Motor neuron (in vitro differentiated cells): ENCODE measurements around the gene CDK2AP2. TPM values are rescaled to one million over a fixed set of nuclear protein-coding genes. Genes with fewer than 3 reads are reported as not detected.
"Not testable (repeated sequence)": the region's sequence is repeated elsewhere in the genome, so short reads cannot be mapped to it uniquely, and the experiment has no call there.

Source experiments
- ATAC-seq, 8 experiments: fragments of 200-7000 bp; cut with Tn5 transposase; replicated peaks in 6 of 8; 2 replicates each; pipeline ENCODE4 v1.8.0; 2021; ENCODE audit warnings: mild to moderate bottlenecking in 8 of 8, moderate library complexity in 8 of 8
- H3K27ac ChIP-seq, 2 donors: fragments of 250-450 bp; sonication (Bioruptor Pico); 2 replicates each; pipeline ENCODE4 v1.9.0; 2021; ENCODE audit warnings: antibody characterized with exemption in 2 of 2, mild to moderate bottlenecking in 2 of 2, moderate library complexity in 1 of 2
- H3K4me1 ChIP-seq, 2 donors: fragments of 250-450 bp; sonication (Bioruptor Pico); replicated peaks in 1 of 2; 2 replicates each; pipeline ENCODE4 v1.6.1; 2021; ENCODE audit warnings: antibody characterized with exemption in 2 of 2, mild to moderate bottlenecking in 2 of 2, moderate library complexity in 1 of 2
- H3K4me3 ChIP-seq, 5 donors: fragments of 250-450 bp; sonication (Bioruptor Pico); 2 replicates each; pipeline ENCODE4 v1.9.0; 2021; ENCODE audit warnings: antibody characterized with exemption in 5 of 5, mild to moderate bottlenecking in 5 of 5, moderate library complexity in 4 of 5
- WGBS, 10 experiments: fragments of 450-650 bp; shearing (Covaris generic); methylation state at CpG; one replicate each; pipeline ENCODE4 v1.0.0; 2022; 5-methylcytosine and 5-hydroxymethylcytosine counted together
- in situ Hi-C, 9 experiments: fragments of 400-800 bp; cut with MboI; loops; one replicate each; pipeline ENCODE4 v1.15.0; 2021; ENCODE audit warnings: low sequenced_read_pairs in 9 of 9, low pct_unique_long_range_greater_than_20kb in 2 of 9; ENCODE audit not compliant: unreplicated experiment in 9 of 9
- total RNA-seq, 8 experiments: library from RNA; unstranded; fragments of 300-600 nt; gene quantifications; 2 replicates each; pipeline versions ENCODE4 v1.2.3 to v1.2.4, GENCODE V29; 2022

The CDK2AP2 gene
- total RNA-seq, 8 experiments from 2014 or later, result 13.8 to 39.3 (median 19.8) TPM

- Histone ChIP-seq H3K4me3 (no peak overlapping the region), H3K27ac (no peak overlapping the region), H3K4me1 (peaks cover 7 to 19% of the 10 kb centered on the region in 2 donors)
- ATAC-seq, result no peak
- in situ Hi-C loops, result no loop called here
- WGBS, 10 experiments, result 40% methylated on average over 1 of the region's 10 CpGs; no CpG with 5 or more reads in 9 of the 10 experiments
Measured at GRCh38 chr11:67521924-67522323, 14.0 kb upstream of the CDK2AP2 start.

DNA sequence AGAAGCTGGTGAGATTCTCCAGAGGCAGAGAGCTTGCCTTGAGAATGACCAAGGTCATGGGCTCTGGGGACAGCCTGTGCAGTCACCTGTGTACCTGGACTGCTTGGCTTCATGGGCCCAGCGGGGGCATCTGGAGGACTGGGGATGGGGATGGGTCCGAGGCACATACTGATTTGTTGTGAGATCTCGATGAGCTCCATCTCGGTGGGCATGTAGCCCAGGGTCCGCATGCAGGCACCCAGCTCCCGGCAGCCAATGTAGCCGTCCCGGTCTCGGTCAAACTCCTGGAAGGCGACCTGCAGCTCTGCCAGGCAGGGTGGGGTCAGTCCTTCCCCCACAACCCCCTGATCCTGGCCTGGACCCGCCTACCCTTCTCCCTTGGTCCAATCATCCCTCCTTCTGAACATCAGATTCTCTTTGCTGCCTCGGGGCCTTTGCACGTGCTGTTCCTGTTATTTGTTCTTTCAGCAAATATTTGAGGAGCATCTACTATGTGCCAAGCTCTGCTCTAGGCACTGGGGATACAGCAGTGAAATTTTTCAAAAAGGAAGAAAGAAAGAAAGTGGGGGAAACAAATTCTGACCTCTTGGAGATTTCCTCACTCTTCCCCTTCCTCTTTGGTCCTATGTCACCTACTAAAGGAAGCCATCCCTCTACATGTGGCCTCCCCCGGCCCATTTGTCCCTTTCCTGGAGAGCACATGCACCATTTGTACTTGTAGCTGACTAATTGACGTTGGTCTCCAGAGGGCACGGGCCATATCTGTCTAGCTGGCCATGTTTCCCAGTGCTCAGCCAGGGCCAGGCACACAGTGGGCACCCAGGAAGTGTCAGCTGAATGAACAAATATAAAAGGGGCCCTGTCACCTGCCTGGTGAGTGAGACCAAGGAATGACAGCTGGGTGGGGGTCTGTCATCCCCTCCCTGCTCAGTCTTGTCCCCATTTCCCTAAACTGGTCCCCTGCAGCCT, 13.2 kb upstream of the CDK2AP2 start:
- Histone ChIP-seq H3K4me1 (peaks cover 7 to 19% of the 10 kb centered on the region in 2 donors), H3K27ac (no peak overlapping the region), H3K4me3 (no peak overlapping the region)
- 40 to 100% (median 66%) methylated on average over 1 to 6 of the region's 16 CpGs; no CpG with 5 or more reads in 3 of the 10 experiments for WGBS, 10 experiments
- no peak for ATAC-seq
- in situ Hi-C loops, result no loop called here

DNA sequence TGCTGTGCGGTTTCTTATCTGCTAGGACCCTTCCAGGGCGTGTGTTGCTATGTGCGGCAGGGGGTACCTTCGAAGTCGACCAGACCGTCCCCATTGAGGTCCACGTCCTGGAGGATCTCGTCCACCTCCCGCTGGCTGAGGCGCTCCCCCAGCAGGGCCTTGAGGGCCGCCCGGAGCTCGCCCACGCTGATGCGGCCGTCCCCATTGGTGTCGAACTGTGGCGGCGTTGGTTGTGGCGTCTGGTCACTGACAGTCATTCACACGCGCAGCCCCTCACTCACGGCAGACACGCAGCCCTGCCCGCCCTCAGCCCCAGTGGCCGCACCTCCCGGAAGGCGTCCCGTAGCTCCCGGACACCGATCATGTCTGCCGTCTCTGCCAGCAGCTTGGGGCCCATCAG, 11.8 kb upstream of the CDK2AP2 start:
- Histone ChIP-seq H3K4me3 (no peak overlapping the region), H3K27ac (no peak overlapping the region), H3K4me1 (peaks cover 0 to 8% of the 10 kb centered on the region in 2 donors)
- in situ Hi-C loops, result no loop called here
- 40 to 80% (median 67%) methylated on average over 1 to 15 of the region's 32 CpGs; no CpG with 5 or more reads in 5 of the 10 experiments for WGBS, 10 experiments
- ATAC-seq, result no peak

GRCh38 chr11:67517784-67518552, 10.0 kb upstream of the CDK2AP2 start:
- no peak overlapping the region for H3K27ac ChIP-seq
- no peak for ATAC-seq
- in situ Hi-C loops, result no loop called here
- H3K4me3 ChIP-seq, result no peak overlapping the region
- no peaks in the 10 kb centered on the region for H3K4me1 ChIP-seq
- 0 to 80% (median 56%) methylated on average over 1 to 4 of the region's 10 CpGs; no CpG with 5 or more reads in 5 of the 10 experiments for WGBS, 10 experiments

DNA sequence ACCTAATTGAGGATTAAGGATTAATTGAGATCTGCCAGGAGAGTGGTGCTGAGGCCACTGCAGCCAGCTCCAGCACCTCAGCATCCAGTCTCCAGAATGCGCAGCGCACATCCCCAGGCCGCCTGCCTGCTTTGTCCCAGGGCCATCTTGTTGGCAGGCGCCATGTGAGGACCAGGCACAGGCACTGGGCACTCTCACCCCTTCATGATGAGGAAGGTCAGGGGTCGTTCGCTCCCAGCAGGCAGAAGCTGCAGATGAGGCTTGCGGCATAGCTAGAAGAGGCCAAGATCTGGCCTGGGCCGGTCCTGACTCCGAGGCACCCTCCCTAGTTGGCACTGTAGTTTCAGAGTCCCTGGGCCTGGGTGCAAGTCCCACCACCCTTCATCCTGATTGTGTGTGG, 8.8 kb upstream of the CDK2AP2 start:
- ATAC-seq, result peak in 1 of 8 experiments; percentile 9
- in situ Hi-C loops, result no loop called here
- Histone ChIP-seq H3K4me3 (no peak overlapping the region), H3K4me1 (no peaks in the 10 kb centered on the region), H3K27ac (no peak overlapping the region)
- 83 to 100% (median 96%) methylated on average over 1 to 5 of the region's 9 CpGs; no CpG with 5 or more reads in 6 of the 10 experiments for WGBS, 10 experiments

DNA sequence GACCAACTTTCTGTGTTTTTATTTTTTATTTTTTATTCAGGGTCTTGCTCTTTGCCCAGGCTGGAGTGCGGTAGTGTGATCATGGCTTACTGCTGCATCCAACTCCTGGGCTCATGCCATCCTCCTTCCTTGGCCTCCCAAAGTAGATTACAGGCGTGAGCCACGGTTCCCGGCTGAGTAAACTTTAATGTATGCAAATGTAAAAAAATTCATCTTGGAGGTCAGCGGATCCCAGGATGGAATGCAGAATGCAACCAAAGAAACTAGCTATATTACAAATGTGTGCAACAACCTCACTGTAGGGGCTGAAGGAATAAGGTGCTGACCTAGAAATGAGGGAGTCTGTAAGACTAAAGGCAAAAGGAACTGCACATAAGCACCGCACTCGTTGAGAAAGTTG, 6.2 kb upstream of the CDK2AP2 start:
- in situ Hi-C loops, result no loop called here
- H3K27ac ChIP-seq, result no peak overlapping the region

DNA sequence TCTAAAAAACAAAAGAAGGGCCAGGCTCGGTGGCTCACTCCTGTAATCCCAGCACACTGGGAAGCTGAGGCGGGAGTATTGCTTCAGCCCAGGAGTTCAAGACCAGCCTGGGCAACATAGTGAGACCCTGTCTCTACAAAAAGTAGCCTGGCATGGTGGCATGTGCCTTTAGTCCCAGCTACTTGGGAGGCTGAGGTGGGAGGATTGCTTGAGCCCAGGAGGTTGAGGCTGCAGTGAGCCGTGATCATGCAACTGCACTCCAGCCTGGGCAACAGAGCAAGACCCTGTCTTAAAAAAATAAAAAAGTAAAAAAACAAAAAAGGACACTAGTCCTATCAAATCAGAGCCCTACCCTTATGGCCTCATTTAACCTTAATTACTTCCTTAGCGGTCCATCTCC, 3.6 kb upstream of the CDK2AP2 start:
- ATAC-seq, in situ Hi-C loops: not testable (repeated sequence)
- 60 to 100% (median 88%) methylated on average over 1 to 2 of the region's 4 CpGs; no CpG with 5 or more reads in 3 of the 10 experiments for WGBS, 10 experiments

More for the DNA sequence above, 6.2 kb upstream of the CDK2AP2 start:
- H3K4me3 ChIP-seq, result no peak overlapping the region
- peak in 2 of 8 experiments; percentile 51 to 62 for ATAC-seq
- peaks cover 0 to 2% of the 10 kb centered on the region in 2 donors for H3K4me1 ChIP-seq
- WGBS, 10 experiments, result 9 to 84% (median 66%) methylated on average over 1 to 7 of the region's 7 CpGs; no CpG with 5 or more reads in 2 of the 10 experiments

DNA sequence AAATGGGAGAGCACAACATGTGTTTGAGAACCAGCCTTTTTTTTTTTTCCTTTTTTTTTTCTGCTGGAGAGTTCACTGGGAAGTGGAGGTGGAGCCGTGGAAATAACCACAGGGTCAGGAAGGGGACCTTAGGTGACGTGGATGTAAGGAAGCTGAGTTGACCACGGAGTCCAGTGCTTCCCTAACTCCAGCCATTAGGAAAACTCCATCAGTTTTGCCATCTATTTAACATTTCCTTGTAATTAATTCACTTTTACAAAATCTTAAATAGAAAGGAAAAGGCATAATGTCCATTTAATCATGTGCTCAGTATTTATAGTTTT, 2.0 kb upstream of the CDK2AP2 start:
- H3K27ac ChIP-seq, result no peak overlapping the region
- no peak overlapping the region for H3K4me3 ChIP-seq
- in situ Hi-C loops, result no loop called here
- no peak for ATAC-seq
- WGBS, 10 experiments, result 20 to 100% (median 67%) methylated on average over 1 to 3 of the region's 3 CpGs; no CpG with 5 or more reads in 1 of the 10 experiments
- H3K4me1 ChIP-seq, result peaks cover 11 to 19% of the 10 kb centered on the region in 2 donors

More for the DNA sequence above, 3.6 kb upstream of the CDK2AP2 start:
- H3K27ac ChIP-seq, H3K4me1 ChIP-seq, H3K4me3 ChIP-seq: not testable (repeated sequence)

- in situ Hi-C loops, result no loop called here
- WGBS, 10 experiments, result 0% methylated on average over 3 to 22 of the region's 57 CpGs; no CpG with 5 or more reads in 7 of the 10 experiments
- peak overlapping the region; percentile 84 to 97 (median 90) for H3K4me3 ChIP-seq
- peak overlapping the region; percentile 96 to 99 for H3K27ac ChIP-seq
- peaks cover 11 to 19% of the 10 kb centered on the region in 2 donors for H3K4me1 ChIP-seq
- ATAC-seq, result peak; percentile 23 to 52 (median 42)
Measured at GRCh38 chr11:67508486-67509121, 642 bp upstream of the CDK2AP2 start.

DNA sequence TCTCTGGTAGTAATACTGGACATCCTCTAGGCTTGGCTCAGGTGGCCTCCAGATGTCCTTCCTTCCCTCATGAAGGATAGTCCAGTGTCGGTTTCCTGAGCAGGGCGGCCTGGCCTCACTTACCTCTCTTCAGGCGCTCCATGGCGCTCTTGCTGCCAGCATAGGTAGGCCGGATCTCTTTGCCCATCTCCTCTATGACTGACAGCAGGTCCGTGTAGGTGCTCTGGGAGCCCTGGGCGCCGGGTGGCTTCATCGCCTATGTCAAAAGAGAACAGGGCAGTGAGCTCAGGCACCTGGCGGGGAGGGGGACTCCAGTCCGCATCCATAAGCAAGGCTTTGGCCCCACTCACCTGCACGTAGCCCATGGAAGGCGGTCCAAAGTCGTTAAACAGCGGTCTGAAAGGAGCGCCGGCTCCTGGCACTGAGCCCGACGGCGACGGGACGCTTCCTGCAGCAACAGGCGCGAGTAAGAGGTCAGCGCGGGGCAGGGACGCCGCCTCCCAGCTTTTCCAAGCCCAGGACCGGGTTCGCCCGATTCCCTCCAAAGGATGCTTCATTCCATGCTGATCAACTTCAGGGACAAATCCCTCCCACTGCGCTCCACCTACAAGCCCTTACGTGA, 609 bp downstream of the CDK2AP2 start:
- in situ Hi-C loops, result no loop called here
- WGBS, 10 experiments, result 0 to 71% (median 53%) methylated on average over 1 to 4 of the region's 33 CpGs; no CpG with 5 or more reads in 6 of the 10 experiments

DNA sequence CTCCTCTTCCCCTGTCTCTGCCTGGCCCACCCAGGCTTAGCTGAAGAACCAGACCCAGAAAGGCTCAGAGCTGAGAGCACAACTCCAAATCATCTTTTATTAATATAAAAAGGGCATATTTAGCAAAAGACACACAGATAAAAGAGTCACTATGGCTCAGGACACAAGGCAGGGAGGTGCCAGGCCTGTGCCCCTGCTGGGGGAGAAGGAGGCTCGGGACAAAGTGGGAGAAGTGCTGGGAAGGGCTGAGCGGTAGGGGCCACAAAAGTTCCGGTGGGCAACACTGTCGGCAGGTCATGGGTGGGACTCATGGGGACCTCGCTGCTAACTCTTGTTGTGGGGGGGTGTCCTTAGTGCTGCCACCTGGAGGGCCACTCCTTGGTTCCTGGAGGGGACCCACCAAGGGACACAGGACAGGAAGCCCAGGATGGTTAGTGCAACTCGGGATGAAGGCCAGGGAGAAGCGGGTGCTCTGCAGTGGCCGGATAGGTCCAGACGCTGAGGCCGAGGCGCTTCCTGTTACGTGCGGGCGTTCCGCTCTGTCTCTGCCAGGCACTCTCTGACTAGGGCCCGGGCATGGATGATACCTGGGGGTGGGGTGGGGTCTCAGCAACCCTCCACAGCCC, 1.4 kb downstream of the CDK2AP2 start:
- in situ Hi-C loops, result no loop called here
- ATAC-seq, result no peak
- 20 to 100% (median 95%) methylated on average over 1 to 4 of the region's 16 CpGs; no CpG with 5 or more reads in 7 of the 10 experiments for WGBS, 10 experiments
- Histone ChIP-seq H3K27ac (no peak overlapping the region), H3K4me3 (peak overlapping the region in 2 of 5 donors; percentile 59 to 72), H3K4me1 (peaks cover 20 to 29% of the 10 kb centered on the region in 2 donors)

More for the DNA sequence above, 609 bp downstream of the CDK2AP2 start:
- peak overlapping the region; percentile 84 to 97 (median 90) for H3K4me3 ChIP-seq
- H3K27ac ChIP-seq, result peak overlapping the region; percentile 63 to 76
- ATAC-seq, result peak in 1 of 8 experiments; percentile 16
- H3K4me1 ChIP-seq, result peaks cover 20 to 29% of the 10 kb centered on the region in 2 donors
